ENCODE measurements around the gene SMIM34. TPM values are rescaled to one million over a fixed set of nuclear protein-coding genes. Genes with fewer than 3 reads are reported as not detected.
"Not testable (repeated sequence)": the region's sequence is repeated elsewhere in the genome, so short reads cannot be mapped to it uniquely, and the experiment has no call there.

Gene SMIM34
- total RNA-seq, 1 donor from 2014 or later, result not detected

DNA sequence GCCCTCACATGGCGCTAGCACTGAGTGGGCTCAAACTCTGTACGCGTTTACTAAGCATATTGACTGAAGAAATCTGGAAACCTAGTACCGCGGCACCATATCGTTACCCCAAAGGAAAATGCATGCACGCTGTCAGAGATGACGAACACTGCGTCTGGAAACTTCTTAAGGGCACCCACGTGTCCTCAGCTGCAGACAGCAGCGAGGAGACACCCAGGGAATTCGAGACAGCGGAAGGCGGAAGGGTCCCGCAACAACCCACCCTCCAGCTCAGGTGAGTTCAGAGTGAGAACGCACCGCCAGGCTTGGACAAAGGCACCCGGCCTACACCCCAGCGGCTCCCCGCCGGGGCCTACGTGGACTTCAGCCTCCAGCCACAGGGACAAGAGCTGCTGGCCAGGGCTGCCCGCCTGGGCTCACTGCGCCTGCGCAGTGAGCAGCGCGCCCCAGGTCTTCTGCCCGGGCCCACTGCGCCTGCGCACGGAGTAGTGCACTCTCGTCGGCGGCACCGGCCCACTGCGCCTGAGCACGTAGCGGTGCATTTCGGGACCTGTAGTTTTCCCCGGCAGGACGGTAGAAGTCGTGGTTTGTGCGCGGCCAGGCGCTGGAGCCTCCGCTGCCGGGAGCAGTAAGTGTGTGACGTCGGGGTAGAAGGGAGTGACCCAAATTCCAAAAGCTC, 48.7 kb downstream of the SMIM34 start, which contains the start of gene SMIM11:
Gene SMIM11, plus strand, starts transcription at position 568 of the 679 bp plus-strand sequence. CDS start 3,998 bp downstream, outside the sequence.
- DNase-seq (ENCODE audit: low spot score), result not testable (repeated sequence)
- peak; percentile 96 for ATAC-seq

DNA sequence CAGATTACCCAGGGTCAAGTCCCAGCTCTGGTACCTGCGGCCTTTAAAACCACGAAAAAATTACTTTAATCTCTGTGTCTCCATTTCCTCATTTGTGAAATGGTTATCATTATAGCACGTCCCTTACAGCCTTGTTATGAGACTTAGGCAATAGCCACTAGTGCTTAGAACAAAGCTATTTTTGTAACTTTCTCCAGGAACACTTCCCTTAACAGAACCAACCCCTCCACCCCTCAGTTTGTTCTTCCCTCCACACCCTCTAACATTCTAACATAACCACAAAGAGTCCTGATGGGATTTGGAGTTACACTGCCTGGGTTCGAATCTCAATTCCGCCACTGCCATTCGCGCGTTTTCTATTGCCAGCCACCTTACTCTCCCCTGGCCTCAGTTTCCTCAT, 49.3 kb downstream of the SMIM34 start:
- DNase-seq (ENCODE audit: low spot score); ATAC-seq: not testable (repeated sequence)

DNA sequence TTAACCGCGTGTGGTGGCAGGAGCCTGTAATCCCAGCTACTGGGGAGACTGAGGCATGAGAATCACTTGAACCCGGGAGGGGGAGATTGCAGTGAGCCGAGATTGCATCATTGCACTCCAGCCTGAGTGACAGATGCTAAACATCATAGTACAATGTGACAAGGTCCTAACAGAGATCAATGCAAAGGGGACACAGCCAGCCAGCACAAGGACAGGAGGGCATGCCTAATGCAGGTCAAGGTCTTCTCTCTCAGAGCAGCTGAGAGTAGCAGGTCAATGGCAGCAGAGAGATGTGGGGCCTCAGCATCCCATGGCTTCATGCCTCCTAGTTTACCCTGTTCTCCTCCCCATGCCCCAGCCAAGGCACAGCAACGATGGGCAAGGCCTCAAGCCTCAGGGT, 51.4 kb downstream of the SMIM34 start:
- no peak for ATAC-seq
- peak; percentile 31 for DNase-seq (ENCODE audit: low spot score)

DNA sequence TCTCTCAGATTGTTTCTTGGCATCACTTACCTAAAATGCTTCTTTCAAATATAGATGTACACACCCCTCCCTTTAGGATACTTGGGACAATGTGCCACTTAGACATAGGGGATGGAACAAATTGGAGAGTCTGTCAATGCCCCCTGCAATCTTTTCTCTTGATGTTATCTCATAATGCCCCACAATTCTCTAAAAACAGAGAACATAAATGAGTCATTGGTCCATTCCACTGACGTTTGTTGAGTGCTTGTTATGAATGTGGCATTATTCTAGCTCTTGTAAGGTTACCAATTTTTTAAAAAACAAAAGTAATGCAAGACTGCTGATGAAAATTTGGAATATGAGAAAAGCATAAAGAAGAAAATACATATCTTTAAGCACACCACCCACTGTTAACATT, 54.0 kb downstream of the SMIM34 start:
- no peak for ATAC-seq
- DNase-seq (ENCODE audit: low spot score), result no peak

Other genes with a start within 250 kb of the SMIM34 start
- not detected for gene KCNE2, start 59.9 kb downstream of the SMIM34 start, total RNA-seq
- 2.3 TPM for gene SMIM11, start 48.4 kb downstream of the SMIM34 start, total RNA-seq
- gene KCNE1, start 88.3 kb upstream of the SMIM34 start, total RNA-seq, result 2.0 TPM
- gene RCAN1, start 191.2 kb upstream of the SMIM34 start, total RNA-seq, result 32.6 TPM
- 0.45 TPM for gene CLIC6, start 245.0 kb upstream of the SMIM34 start, total RNA-seq

All from left lobe of liver (tissue), 2 donors.